ENCODE results near the gene TPRG1. TPM values are rescaled to one million over a fixed set of nuclear protein-coding genes. Genes with fewer than 3 reads are reported as not detected.

TPRG1 gene
- total and polyA plus RNA-seq, 8 donors: 0.12 to 4.4 (median 1.2) TPM; not detected in 1

DNA sequence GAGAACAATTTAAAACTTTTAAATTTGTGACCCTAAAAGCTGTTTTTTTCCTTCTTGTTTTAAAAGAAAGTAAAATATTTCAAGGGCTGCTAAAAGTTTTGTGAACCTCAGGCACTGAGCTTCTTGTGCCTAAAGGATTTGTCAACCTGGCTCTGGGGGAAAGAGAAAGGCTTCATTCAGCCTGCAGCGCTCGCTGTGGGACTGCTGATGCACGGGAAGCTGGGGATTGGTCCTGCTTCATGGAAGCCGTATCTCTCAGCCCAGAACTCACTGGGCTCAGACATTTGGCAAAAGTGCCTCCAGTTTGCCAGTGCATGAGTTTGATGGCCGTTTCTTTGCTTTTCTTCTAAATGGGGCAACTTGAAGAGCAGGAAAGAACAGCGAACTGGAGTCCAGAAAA, 30.8 kb downstream of the TPRG1 start:
- no peaks in the 10 kb centered on the region for H3K27me3 ChIP-seq
- no peaks in the 10 kb centered on the region for H3K36me3 ChIP-seq
- TF ChIP-seq, protein P1, sequence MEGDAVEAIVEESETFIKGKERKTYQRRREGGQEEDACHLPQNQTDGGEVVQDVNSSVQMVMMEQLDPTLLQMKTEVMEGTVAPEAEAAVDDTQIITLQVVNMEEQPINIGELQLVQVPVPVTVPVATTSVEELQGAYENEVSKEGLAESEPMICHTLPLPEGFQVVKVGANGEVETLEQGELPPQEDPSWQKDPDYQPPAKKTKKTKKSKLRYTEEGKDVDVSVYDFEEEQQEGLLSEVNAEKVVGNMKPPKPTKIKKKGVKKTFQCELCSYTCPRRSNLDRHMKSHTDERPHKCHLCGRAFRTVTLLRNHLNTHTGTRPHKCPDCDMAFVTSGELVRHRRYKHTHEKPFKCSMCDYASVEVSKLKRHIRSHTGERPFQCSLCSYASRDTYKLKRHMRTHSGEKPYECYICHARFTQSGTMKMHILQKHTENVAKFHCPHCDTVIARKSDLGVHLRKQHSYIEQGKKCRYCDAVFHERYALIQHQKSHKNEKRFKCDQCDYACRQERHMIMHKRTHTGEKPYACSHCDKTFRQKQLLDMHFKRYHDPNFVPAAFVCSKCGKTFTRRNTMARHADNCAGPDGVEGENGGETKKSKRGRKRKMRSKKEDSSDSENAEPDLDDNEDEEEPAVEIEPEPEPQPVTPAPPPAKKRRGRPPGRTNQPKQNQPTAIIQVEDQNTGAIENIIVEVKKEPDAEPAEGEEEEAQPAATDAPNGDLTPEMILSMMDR (IDR thresholded peaks at IDR 0.05): no peak
- ATAC-seq (no peak), DNase-seq (no peak), FAIRE-seq (no peak)
- 57% methylated on average over 6 of the region's 6 CpGs for WGBS, 2 donors
- intact Hi-C loops (cut with DNase I): no loop called here
- no peaks in the 10 kb centered on the region for H3K9me3 ChIP-seq
- no peak overlapping the region for H3K27ac ChIP-seq
- no peaks in the 10 kb centered on the region for H3K4me1 ChIP-seq
- H3K4me3 ChIP-seq: no peak overlapping the region

DNA sequence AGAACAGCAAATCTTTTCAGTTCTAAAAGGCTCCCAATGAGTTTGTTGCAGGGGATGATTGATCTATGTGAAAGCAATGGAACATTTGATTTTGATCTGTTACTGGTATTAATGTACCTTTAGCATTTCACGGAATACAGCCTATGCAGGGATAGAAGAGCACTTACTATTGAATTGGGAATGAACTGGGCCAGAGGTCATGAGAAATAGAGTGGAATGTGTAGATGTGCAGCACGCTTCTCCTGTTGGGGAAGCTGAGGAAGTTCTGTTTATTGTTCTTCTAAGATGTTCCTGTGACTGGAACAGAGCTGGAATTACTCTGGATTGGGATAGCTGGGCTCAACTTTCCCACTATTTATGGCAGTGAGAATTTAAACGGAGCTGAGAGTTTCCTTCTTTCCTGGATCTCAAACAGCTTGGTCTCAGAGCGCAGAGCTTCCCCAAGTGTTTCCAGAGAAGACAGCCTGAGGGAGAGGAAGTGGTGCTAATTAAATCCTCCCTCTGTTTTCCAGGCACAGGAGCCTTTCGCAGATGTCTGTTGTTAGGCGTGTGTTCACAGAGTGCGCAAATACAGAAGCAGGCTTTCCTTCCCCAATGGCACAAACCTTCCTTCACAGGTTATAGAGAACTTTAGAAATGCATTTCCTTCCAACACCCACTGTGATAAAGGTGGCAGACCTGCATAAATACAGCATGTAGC, 32.5 kb downstream of the TPRG1 start:
- H3K27ac ChIP-seq: no peak overlapping the region
- H3K4me1 ChIP-seq: no peaks in the 10 kb centered on the region
- ATAC-seq (no peak), DNase-seq (no peak), FAIRE-seq (no peak)
- no peaks in the 10 kb centered on the region for H3K9me3 ChIP-seq
- TF ChIP-seq, protein P1 (IDR thresholded peaks at IDR 0.05): no peak
- no peak overlapping the region for H3K4me3 ChIP-seq
- H3K27me3 ChIP-seq: no peaks in the 10 kb centered on the region
- intact Hi-C loops (cut with DNase I): no loop called here
- H3K36me3 ChIP-seq: no peaks in the 10 kb centered on the region
- WGBS, 2 donors: 73 to 76% methylated on average over 7 of the region's 7 CpGs

DNA sequence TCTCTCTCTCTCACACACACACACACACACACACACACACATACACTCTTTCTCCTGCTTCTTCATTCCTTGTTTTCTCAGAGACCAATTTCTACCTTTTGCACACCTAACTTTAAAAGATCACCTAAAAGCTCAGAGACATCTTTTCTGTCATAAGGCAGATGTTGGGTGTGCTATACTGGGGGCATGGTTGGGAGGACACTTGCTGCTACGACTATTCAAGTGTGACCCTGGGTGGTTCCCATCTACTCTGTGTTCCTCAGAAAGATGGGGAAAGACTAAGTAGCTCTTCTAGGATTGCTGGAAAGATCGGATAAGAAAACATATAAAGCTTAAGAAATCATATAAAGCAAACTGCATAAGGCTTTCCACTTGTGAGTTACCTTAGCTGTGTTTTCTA, 33.2 kb downstream of the TPRG1 start:
- Histone ChIP-seq H3K36me3 (no peaks in the 10 kb centered on the region), H3K4me1 (no peaks in the 10 kb centered on the region), H3K27me3 (no peaks in the 10 kb centered on the region), H3K4me3 (no peak overlapping the region), H3K27ac (no peak overlapping the region), H3K9me3 (no peaks in the 10 kb centered on the region)
- intact Hi-C loops (cut with DNase I): no loop called here
- TF ChIP-seq, protein P1 (IDR thresholded peaks at IDR 0.05): no peak
- WGBS, 2 donors: 62 to 79% methylated on average over 2 of the region's 2 CpGs
- DNase-seq (no peak), FAIRE-seq (no peak), ATAC-seq (no peak)

DNA sequence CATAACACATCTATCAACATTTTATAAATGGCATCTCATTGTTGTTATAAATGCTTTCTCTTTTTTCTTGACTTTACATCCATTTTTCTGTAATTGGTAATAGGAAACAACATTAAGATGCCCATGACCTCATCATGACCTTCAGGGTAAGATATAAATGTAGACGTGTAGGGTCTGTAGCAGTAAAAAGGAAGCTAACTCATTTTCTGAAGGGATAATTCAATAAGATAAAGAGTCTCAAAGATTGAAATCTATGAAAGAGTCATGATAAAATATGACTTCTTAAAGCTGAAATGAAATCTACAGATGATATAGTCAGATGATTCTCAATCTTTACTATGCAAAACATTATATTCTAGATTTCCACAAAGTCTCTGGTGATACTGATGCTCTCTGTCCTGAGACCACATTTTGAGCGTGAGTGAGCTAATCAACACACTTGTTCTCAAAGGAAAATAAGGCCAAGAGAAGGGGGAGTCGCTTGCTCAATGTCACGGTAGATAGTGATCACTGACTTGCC, 38.5 kb downstream of the TPRG1 start:
- no peak for ATAC-seq
- DNase-seq: no peak
- no peaks in the 10 kb centered on the region for H3K36me3 ChIP-seq
- no peaks in the 10 kb centered on the region for H3K9me3 ChIP-seq
- H3K4me3 ChIP-seq: no peak overlapping the region
- FAIRE-seq: no peak
- no peaks in the 10 kb centered on the region for H3K27me3 ChIP-seq
- H3K4me1 ChIP-seq: no peaks in the 10 kb centered on the region
- TF ChIP-seq, protein P1 (IDR thresholded peaks at IDR 0.05): no peak
- WGBS, 2 donors: 74 to 81% methylated on average over 4 of the region's 4 CpGs
- intact Hi-C loops (cut with DNase I): no loop called here
- H3K27ac ChIP-seq: no peak overlapping the region

DNA sequence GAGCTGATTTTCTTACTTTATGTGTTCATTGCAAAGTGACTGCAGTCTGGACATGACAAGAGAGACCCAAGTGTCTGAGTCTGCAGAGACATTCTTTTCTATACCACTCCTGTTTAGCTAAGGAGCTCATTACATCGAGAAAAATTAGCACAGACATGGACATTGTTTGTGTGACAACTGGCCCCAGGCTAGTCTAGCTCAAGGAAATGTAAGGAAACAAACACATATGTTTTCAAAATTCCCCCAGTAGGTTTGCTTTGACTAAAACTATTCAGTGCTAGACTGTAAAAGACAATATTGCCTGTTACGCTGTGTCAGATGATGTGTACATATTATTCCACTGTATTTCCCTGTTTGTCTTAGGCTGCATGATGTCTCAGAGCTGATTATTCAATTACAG, 40.9 kb downstream of the TPRG1 start:
- H3K4me3 ChIP-seq: no peak overlapping the region
- intact Hi-C loops (cut with DNase I): no loop called here
- H3K36me3 ChIP-seq: no peaks in the 10 kb centered on the region
- 72 to 83% methylated on average over 2 of the region's 2 CpGs for WGBS, 2 donors
- TF ChIP-seq, protein P1 (IDR thresholded peaks at IDR 0.05): no peak
- H3K9me3 ChIP-seq: no peaks in the 10 kb centered on the region
- no peak for DNase-seq
- no peaks in the 10 kb centered on the region for H3K27me3 ChIP-seq
- FAIRE-seq: no peak
- H3K4me1 ChIP-seq: no peaks in the 10 kb centered on the region
- ATAC-seq: no peak
- no peak overlapping the region for H3K27ac ChIP-seq

Data from pancreas (tissue), 10 donors.